Testis (tissue), 2 donors: Measurements from ENCODE around the gene TTLL9.

Experiments used
- POLR2A ChIP-seq: fragments of 450-650 bp; IDR thresholded peaks from one replicate; pipeline ENCODE4 v1.6.1; 2017; ENCODE audit warnings: antibody characterized with exemption, mild to moderate bottlenecking, moderate library complexity
- TF ChIP-seq, protein P1 (sequence below), 3 experiments: fragments of 450-650 bp in 2 of 3; fragments of 200-600 bp in 1 of 3; sonication (generic) in 1 of 3; IDR thresholded peaks; one replicate each; pipeline ENCODE4 v1.5.1; 2016 to 2019; ENCODE audit warnings: antibody characterized with exemption in 3 of 3, mild to moderate bottlenecking in 2 of 3, moderate library complexity in 1 of 3

DNA sequence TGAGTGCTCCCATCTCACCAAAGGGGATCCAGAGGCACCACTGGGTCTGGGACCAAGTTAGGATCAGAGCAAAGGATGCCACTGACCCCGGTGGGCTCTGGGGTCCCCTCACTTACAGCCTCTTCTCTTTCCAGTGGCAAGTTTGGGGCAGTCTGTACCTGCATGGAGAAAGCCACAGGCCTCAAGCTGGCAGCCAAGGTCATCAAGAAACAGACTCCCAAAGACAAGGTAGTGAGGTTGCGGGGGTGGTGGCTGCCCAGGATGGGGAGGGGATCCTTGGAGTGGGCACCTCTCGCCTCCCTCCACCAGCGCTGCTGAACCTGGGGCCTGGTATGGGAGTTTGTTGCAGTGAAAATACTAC lies 46.3 kb upstream of the TTLL9 start:
- TF ChIP-seq, protein P1, sequence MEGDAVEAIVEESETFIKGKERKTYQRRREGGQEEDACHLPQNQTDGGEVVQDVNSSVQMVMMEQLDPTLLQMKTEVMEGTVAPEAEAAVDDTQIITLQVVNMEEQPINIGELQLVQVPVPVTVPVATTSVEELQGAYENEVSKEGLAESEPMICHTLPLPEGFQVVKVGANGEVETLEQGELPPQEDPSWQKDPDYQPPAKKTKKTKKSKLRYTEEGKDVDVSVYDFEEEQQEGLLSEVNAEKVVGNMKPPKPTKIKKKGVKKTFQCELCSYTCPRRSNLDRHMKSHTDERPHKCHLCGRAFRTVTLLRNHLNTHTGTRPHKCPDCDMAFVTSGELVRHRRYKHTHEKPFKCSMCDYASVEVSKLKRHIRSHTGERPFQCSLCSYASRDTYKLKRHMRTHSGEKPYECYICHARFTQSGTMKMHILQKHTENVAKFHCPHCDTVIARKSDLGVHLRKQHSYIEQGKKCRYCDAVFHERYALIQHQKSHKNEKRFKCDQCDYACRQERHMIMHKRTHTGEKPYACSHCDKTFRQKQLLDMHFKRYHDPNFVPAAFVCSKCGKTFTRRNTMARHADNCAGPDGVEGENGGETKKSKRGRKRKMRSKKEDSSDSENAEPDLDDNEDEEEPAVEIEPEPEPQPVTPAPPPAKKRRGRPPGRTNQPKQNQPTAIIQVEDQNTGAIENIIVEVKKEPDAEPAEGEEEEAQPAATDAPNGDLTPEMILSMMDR (IDR thresholded peaks at IDR 0.05), result no peak
- no peak for TF ChIP-seq POLR2A
